Endothelial cell of umbilical vein (primary cell): ENCODE results near the gene FAR1. TPM values are rescaled to one million over a fixed set of nuclear protein-coding genes. Genes with fewer than 3 reads are reported as not detected.

ENCODE experiments used
- Bru-seq: library from RNA; stranded (reverse); fragments of 400-500 nt; gene quantifications from one replicate; lab custom pipeline; 2021; lab: Mats Ljungman, UMichigan
- BruChase-seq, 2 experiments: library from RNA; stranded (reverse); fragments of 400-500 nt; gene quantifications; one replicate each; lab custom pipeline; 2021; lab: Mats Ljungman, UMichigan
- BruUV-seq: library from RNA; stranded (reverse); fragments of 400-500 nt; replicated peaks from 2 replicates; lab custom pipeline; 2021; lab: Mats Ljungman, UMichigan
- CTCF ChIA-PET: fragments of 300-600, 350-600 bp; sonication (Branson Sonifier 250); formaldehyde crosslinking; loops from one replicate; lab custom pipeline; 2021; ENCODE audit warnings: antibody characterized with exemption, inconsistent platforms; lab: Charles Lee
- POLR2A ChIA-PET: fragments of 300-600, 350-600 bp; sonication (Branson Sonifier 250); formaldehyde crosslinking; loops from one replicate; lab custom pipeline; 2021; ENCODE audit warnings: antibody characterized with exemption, inconsistent platforms; lab: Charles Lee
- DNase-seq: peaks from one replicate; pipeline ENCODE4 v3.0.0-alpha.2; 2011; ENCODE audit warnings: low read depth, low spot score
- FAIRE-seq: peaks from 2 replicates; lab custom pipeline; 2011; peaks lifted over from hg19 to GRCh38; lab: Jason Lieb, UNC
- H2AFZ ChIP-seq: 2 replicates; pipeline ENCODE4 v1.6.0; 2012; ENCODE audit warnings: low read depth, low read length, control low read depth, inconsistent platforms
- H3K27ac ChIP-seq: 2 replicates; pipeline ENCODE4 v1.5.1; 2011; ENCODE audit warnings: low read depth, mild to moderate bottlenecking, control low read depth, low read length, moderate library complexity; ENCODE audit not compliant: insufficient read depth
- H3K27me3 ChIP-seq, 2 experiments: 2 replicates each; pipeline versions ENCODE4 v1.6.0 to v1.6.1; 2011; ENCODE audit warnings: low read length in 2 of 2, mixed read lengths in 1 of 2; ENCODE audit not compliant: control insufficient read depth in 2 of 2, insufficient read depth in 2 of 2
- H3K36me3 ChIP-seq, 2 experiments: 2 replicates in 1 of 2; 3 replicates in 1 of 2; pipeline ENCODE4 v1.5.1; 2011; ENCODE audit warnings: low read length in 2 of 2, mild to moderate bottlenecking in 1 of 2, moderate library complexity in 1 of 2; ENCODE audit not compliant: control insufficient read depth in 2 of 2, insufficient read depth in 2 of 2; ENCODE audit errors: extremely low read depth in 1 of 2
- H3K4me1 ChIP-seq: 3 replicates; pipeline ENCODE4 v1.5.1; 2011; ENCODE audit warnings: mild to moderate bottlenecking, low read length; ENCODE audit not compliant: control insufficient read depth, insufficient read depth; ENCODE audit errors: extremely low read depth
- H3K4me2 ChIP-seq: 2 replicates; pipeline ENCODE4 v1.6.1; 2011; ENCODE audit warnings: low read length, control low read depth, mixed read lengths; ENCODE audit not compliant: insufficient read depth
- H3K4me3 ChIP-seq, 3 experiments: fragments of 200-600 bp in 1 of 3; sonication (generic), shearing (Covaris generic) in 1 of 3; replicated peaks in 1 of 3; 2 replicates each; pipeline ENCODE4 v1.5.1; 2011 to 2016; ENCODE audit warnings: control low read depth in 3 of 3, low read length in 3 of 3, mild to moderate bottlenecking in 2 of 3, inconsistent platforms in 1 of 3, low read depth in 1 of 3, moderate library complexity in 1 of 3; ENCODE audit not compliant: insufficient read depth in 1 of 3
- H3K79me2 ChIP-seq: 2 replicates; pipeline ENCODE4 v1.6.0; 2012; ENCODE audit warnings: low read length, inconsistent platforms; ENCODE audit not compliant: control insufficient read depth, insufficient read depth
- H3K9ac ChIP-seq: replicated peaks from 2 replicates; pipeline ENCODE3; 2011; ENCODE audit warnings: low read length, control low read depth; ENCODE audit not compliant: insufficient read depth; ENCODE audit errors: extremely low read depth
- H3K9me1 ChIP-seq: replicated peaks from 3 replicates; pipeline ENCODE4 v1.6.0; 2011; ENCODE audit warnings: mild to moderate bottlenecking, low read length; ENCODE audit not compliant: control insufficient read depth, insufficient read depth; ENCODE audit errors: extremely low read depth
- H3K9me3 ChIP-seq: replicated peaks from 2 replicates; pipeline ENCODE4 v1.5.1; 2012; ENCODE audit warnings: low read length, inconsistent platforms; ENCODE audit not compliant: control insufficient read depth, insufficient read depth
- H4K20me1 ChIP-seq: replicated peaks from 2 replicates; pipeline ENCODE3; 2011; ENCODE audit warnings: mild to moderate bottlenecking, low read length; ENCODE audit not compliant: control insufficient read depth, insufficient read depth; ENCODE audit errors: extremely low read depth
- EZH2 ChIP-seq: IDR thresholded peaks from 2 replicates; pipeline ENCODE4 v1.6.1; 2012; ENCODE audit warnings: borderline replicate concordance, low read depth, mild to moderate bottlenecking, moderate library complexity, low read length, inconsistent platforms; ENCODE audit not compliant: severe bottlenecking
- FOS ChIP-seq: IDR thresholded peaks from 2 replicates; pipeline ENCODE4 v1.6.1; 2011; ENCODE audit warnings: mild to moderate bottlenecking, low read length, moderate library complexity, borderline replicate concordance; ENCODE audit not compliant: insufficient read depth
- GATA2 ChIP-seq: IDR thresholded peaks from 2 replicates; pipeline ENCODE4 v1.7.0; 2011; ENCODE audit warnings: low read depth, mild to moderate bottlenecking, moderate library complexity, mixed read lengths, low read length; ENCODE audit not compliant: insufficient read length, insufficient read depth
- JUN ChIP-seq: IDR thresholded peaks from 2 replicates; pipeline ENCODE4 v1.6.1; 2011; ENCODE audit warnings: borderline replicate concordance, low read depth; ENCODE audit not compliant: insufficient read length, insufficient read depth
- MYC ChIP-seq: IDR thresholded peaks from one replicate; pipeline ENCODE4 v1.6.1; 2011; ENCODE audit warnings: mild to moderate bottlenecking, low read depth, low read length
- POLR2A ChIP-seq: IDR thresholded peaks from 2 replicates; pipeline ENCODE4 v1.6.1; 2012; ENCODE audit warnings: low read depth, mild to moderate bottlenecking, control low read depth, low read length
- POLR2AphosphoS5 ChIP-seq: IDR thresholded peaks from 2 replicates; pipeline ENCODE4 v1.6.1; 2012; ENCODE audit warnings: low read depth, mild to moderate bottlenecking, control low read depth, low read length, moderate library complexity; ENCODE audit not compliant: insufficient read depth
- dilution Hi-C: fragments of 300-500 bp; cut with MboI; formaldehyde crosslinking; loops from one replicate; pipeline ENCODE4 v1.15.0; 2019; ENCODE audit warnings: low sequenced_read_pairs; ENCODE audit not compliant: extremely low pct_ligation_motif_present
- intact Hi-C: fragments of 100-400 bp; cut with micrococcal nuclease; formaldehyde crosslinking; loops from one replicate; pipeline ENCODE4 v1.10.0; 2022
- long read RNA-seq: library from polyadenylated mRNA; stranded (forward); transcript quantifications from one replicate; pipeline ENCODE4 v2.0.0, GENCODE V29; 2021
- polyA minus RNA-seq, 3 experiments: library from RNA; depleted of rRNA, polyadenylated mRNA; stranded (reverse); fragments of >200 nt; gene quantifications; 1 replicate in 1 of 3; 2 replicates in 2 of 3; pipeline ENCODE4 v1.2.3, GENCODE V29; 2011
- polyA plus RNA-seq, 4 experiments: library from polyadenylated mRNA; depleted of rRNA in 3 of 4; stranded (reverse) in 3 of 4; unstranded in 1 of 4; fragments of >200 nt; gene quantifications; 2 replicates each; pipeline versions ENCODE4 v1.2.1 to v1.2.3, GENCODE V29; 2011 to 2012; ENCODE audit warnings: missing spikeins in 1 of 4
- total RNA-seq: library from RNA; stranded (reverse); gene quantifications from 2 replicates; pipeline ENCODE4 v1.2.3, GENCODE V29; 2021
- TF ChIP-seq, protein P1 (sequence below), 2 donors: IDR thresholded peaks; 1 replicate in 1 of 2; 2 replicates in 1 of 2; pipeline ENCODE4 v1.5.1; 2011; ENCODE audit warnings: low read length in 2 of 2, mild to moderate bottlenecking in 2 of 2, moderate library complexity in 2 of 2, control low read depth in 1 of 2, inconsistent platforms in 1 of 2, low read depth in 1 of 2; ENCODE audit not compliant: insufficient read depth in 1 of 2; ENCODE audit errors: extremely low read depth in 1 of 2
- TF ChIP-seq, protein P2 (sequence below): IDR thresholded peaks from 2 replicates; pipeline ENCODE4 v1.6.1; 2011; ENCODE audit not compliant: insufficient read depth, insufficient read length

Gene FAR1, protein sequence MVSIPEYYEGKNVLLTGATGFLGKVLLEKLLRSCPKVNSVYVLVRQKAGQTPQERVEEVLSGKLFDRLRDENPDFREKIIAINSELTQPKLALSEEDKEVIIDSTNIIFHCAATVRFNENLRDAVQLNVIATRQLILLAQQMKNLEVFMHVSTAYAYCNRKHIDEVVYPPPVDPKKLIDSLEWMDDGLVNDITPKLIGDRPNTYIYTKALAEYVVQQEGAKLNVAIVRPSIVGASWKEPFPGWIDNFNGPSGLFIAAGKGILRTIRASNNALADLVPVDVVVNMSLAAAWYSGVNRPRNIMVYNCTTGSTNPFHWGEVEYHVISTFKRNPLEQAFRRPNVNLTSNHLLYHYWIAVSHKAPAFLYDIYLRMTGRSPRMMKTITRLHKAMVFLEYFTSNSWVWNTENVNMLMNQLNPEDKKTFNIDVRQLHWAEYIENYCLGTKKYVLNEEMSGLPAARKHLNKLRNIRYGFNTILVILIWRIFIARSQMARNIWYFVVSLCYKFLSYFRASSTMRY
- 72.3 and 76.4 TPM in 2 replicates for total RNA-seq
- polyA plus RNA-seq = 24.6 and 29.5 TPM in 2 replicates
- 35.5 and 38.4 TPM in 2 replicates for polyA plus RNA-seq (2011; cell fraction: cytosol; rRNA removed)
- 64.9 and 89.2 TPM in 2 replicates for polyA plus RNA-seq (2011; cell fraction: nucleus; rRNA removed)
- polyA plus RNA-seq (2012) = 50.7 and 63.3 TPM in 2 replicates
- 74.3 and 92.1 TPM in 2 replicates for polyA minus RNA-seq
- polyA minus RNA-seq (2011; cell fraction: cytosol; rRNA and poly(A)+ RNA removed) = 38.9 TPM
- polyA minus RNA-seq (2011; cell fraction: nucleus; rRNA and poly(A)+ RNA removed) = 67.5 and 119 TPM in 2 replicates
- percentile 94 among the genes with signal in this experiment for Bru-seq, nascent RNA
- percentile 93 among the genes with signal in this experiment for BruChase-seq, experiment 1, labeled RNA remaining after a 6-hour chase
- BruChase-seq, experiment 2, labeled RNA remaining after a 2-hour chase = percentile 97 among the genes with signal in this experiment
- long read RNA-seq, full-length matches to known transcripts = 67 of 84 reads
- long read RNA-seq, partial matches to known transcripts = 4 of 84 reads
- long read RNA-seq, other reads (novel, unspliced or antisense) = 13 of 84 reads

DNA sequence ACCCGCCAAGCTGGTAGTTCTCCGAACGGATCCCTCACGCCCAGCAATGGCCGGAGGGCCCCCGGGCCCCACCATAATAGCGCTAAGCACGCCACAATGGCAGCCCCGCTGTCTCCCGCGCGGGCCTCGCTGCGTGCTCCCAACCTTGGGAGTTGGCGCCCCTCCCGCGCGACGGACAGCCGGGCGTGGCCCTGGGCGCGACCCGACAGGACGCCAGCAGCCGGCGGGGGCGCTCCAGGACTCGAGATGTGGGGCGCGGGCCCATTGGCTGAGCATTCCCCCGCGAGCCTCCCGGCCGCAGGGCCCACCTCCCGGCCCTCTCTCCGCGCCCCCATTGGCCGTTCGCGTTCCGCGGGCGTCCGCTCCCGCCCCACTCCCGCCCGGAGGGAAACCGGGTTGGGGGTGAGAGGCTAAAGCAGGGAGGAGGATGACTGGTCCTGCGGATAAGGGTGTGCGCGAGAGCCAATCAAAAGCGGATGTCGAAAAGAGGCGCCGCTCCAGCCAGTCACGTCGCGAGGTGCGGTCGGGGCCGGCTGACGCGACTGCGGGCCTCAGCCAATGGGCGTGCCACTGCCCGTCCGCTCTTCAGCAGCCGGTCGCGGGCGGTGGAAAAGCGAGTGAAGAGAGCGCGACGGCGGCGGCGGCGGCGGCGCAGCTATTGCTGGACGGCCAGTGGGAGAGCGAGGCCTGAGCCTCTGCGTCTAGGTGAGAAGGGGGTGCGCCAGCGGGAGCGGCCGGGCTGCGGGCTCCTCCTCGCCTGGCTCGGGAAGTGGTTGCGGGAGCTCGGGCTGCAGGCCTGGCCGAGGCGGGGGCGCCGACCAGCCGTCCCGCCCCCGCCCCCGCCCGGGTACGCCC, at the start of gene FAR1:
Gene FAR1 (plus strand): TSS at position 567 of the 855 bp plus-strand sequence. CDS start 26,098 bp downstream, outside the sequence.
- H3K9me1 ChIP-seq = no peaks in the 10 kb centered on the region
- H3K4me2 ChIP-seq = peak within 1 kb of the TSS; percentile 90
- dilution Hi-C loops (no loop called here), intact Hi-C loops (loop anchor here (1.0 to 5.0 kb wide), 5 partner anchors 17 to 581 kb away; partner anchors contain the start of gene BTBD10)
- no TSS peak for BruUV-seq
- DNase-seq (peak; percentile 100), FAIRE-seq (peak; percentile 90)
- H3K4me1 ChIP-seq = peaks cover 20% of the 10 kb centered on the region
- ChIA-PET CTCF (interaction anchor here (0.8 to 1.5 kb wide), 6 partner anchors 10 to 79 kb away, joined by 3 to 5 read pairs (median 3); no protein-coding TSS in a partner anchor), POLR2A (no interaction called here)
- no peak for TF ChIP-seq EZH2
- TF ChIP-seq, protein P1, sequence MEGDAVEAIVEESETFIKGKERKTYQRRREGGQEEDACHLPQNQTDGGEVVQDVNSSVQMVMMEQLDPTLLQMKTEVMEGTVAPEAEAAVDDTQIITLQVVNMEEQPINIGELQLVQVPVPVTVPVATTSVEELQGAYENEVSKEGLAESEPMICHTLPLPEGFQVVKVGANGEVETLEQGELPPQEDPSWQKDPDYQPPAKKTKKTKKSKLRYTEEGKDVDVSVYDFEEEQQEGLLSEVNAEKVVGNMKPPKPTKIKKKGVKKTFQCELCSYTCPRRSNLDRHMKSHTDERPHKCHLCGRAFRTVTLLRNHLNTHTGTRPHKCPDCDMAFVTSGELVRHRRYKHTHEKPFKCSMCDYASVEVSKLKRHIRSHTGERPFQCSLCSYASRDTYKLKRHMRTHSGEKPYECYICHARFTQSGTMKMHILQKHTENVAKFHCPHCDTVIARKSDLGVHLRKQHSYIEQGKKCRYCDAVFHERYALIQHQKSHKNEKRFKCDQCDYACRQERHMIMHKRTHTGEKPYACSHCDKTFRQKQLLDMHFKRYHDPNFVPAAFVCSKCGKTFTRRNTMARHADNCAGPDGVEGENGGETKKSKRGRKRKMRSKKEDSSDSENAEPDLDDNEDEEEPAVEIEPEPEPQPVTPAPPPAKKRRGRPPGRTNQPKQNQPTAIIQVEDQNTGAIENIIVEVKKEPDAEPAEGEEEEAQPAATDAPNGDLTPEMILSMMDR (IDR thresholded peaks at IDR 0.05; ENCODE audit: extremely low read depth in 1 of 2, insufficient read depth in 1 of 2, low read depth in 1 of 2, low read length in 2 of 2) = peak; percentile 59 to 71
- TF ChIP-seq JUN = no peak
- no peak for TF ChIP-seq MYC
- TF ChIP-seq, protein P2, sequence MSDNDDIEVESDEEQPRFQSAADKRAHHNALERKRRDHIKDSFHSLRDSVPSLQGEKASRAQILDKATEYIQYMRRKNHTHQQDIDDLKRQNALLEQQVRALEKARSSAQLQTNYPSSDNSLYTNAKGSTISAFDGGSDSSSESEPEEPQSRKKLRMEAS = no peak
- TF ChIP-seq POLR2AphosphoS5 = peak; percentile 70
- TF ChIP-seq POLR2A = peak; percentile 75
- no peak for TF ChIP-seq GATA2
- TF ChIP-seq FOS = peak; percentile 27
- H3K36me3 ChIP-seq = no peaks in the 10 kb centered on the region
- peak within 1 kb of the TSS; percentile 85 for H3K9ac ChIP-seq
- H3K9me3 ChIP-seq = no peaks in the 10 kb centered on the region
- H2AFZ ChIP-seq = peak within 1 kb of the TSS; percentile 94
- H4K20me1 ChIP-seq = peaks cover 7% of the 10 kb centered on the region
- peaks cover 47% of the 10 kb centered on the region for H3K79me2 ChIP-seq
- H3K4me3 ChIP-seq = peak within 1 kb of the TSS; percentile 84 to 95 (median 90)
- H3K27ac ChIP-seq = peak within 1 kb of the TSS; percentile 81
- H3K27me3 ChIP-seq = no peaks in the 10 kb centered on the region
